GM19397 (cell line): ENCODE results near the gene RACK1.
A peak's percentile ranks its signal among the peaks of the same experiment; 100 is the strongest.

Experiments used
- ATAC-seq: cut with Tn5 transposase; IDR thresholded peaks from one replicate; pipeline ENCODE4 v1.9.1; 2021; ENCODE audit warnings: mild to moderate bottlenecking, moderate library complexity; ENCODE audit not compliant: unreplicated experiment

Gene RACK1

DNA sequence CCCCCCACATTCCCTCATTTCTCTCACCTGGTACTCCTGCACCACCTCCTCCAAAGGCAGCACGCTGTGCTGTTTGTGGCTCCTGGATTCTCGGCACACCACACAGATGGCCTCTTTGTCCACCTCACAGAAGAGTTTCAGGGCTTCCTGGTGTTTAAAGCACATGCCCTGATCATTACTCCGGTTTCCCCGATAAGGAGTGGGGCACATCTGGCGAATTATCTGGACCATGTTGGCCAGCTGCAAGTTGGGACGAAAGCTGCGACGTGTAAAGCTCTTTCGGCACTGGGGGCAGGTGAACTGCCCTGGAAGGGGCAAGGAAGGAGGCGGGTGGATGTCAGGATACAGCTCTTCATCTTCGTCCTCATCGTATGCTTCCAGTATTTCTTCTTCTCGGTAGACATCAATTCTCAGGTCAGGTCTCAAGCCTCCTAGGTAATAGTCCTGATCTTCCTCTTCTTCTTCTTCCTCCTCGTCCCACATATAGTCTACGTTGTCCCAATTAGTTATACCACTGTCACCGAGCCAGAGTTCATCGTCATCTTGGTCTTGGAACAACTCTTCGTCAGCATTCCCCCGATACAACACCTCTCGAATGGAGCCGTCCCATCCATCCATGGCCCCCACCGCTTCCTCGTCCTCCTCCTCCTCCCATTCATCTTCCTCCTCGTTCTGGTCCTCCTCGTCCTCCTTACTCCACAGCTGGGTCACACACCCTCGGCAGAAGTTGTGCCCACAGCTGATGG, 16.4 kb upstream of the RACK1 start:
- ATAC-seq = no peak

DNA sequence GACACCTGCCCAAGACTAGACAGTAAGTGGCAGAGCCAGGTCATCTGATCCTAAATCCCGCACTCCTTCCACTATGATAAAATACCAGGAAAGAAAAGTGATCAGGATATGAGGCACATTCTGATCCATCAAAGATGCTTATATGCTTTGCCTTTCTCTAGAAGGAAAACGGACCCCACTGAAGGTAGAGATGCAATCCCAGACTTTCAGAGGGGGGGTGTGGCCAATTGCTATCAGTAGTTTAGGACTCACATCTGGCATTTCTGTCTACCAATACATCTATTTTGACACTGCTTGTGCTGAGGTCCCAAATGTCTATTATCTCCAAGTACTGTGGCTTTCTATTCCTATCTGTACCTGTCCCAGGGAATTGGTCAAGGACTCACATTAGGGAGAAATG, 15.6 kb upstream of the RACK1 start:
- no peak for ATAC-seq

DNA sequence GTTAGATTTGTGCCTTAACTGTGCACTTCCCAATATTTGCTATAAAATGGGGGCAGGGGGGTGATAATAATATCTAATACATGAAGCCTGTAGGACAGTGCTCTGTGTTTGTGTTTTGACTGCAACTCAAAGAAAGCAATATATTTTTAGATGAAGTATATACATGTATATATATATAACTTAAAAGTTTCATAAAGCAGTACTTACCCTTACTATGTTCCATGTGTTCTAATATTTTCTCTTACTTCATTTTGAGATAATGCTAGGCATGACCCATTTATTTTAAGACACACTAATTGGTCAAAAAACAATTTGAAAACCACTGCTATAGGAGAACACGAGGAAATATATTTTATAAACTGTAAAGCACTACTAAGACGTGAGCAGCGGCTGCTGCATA, 14.9 kb upstream of the RACK1 start:
- no peak for ATAC-seq

DNA sequence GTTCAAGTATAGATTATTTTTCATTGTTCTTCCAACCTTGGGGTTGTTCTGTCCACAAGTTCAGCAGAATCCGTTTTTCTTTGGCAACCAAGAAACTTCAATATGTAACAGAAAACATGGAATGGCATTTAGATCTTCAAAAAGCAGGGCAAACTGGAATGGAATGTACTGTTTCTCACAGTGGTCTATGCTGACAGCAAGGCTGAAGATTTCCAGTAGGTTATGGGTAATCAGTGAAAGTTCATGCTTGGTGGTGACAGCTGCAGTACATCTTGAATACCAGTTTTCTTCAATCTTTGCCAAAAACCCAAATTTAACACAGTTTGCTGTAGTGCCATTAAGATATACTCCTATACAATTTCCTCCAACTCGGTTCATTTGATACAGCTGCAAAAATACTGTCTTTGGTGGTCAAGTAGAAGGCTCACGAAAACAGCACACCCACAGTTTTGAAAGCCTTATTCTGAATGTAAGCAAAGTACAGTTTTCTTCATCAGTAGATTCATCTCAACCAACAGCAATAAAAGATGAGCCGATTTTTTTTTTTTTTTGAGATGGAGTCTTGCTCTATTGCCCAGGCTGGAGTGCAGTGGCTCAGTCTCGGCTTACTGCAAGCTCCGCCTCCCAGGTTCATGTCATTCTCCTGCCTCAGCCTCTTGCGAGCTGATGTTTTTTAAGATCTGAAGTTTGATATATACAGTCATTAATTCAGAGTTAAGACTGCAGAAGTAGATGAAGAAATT, 12.3 kb upstream of the RACK1 start:
- no peak for ATAC-seq

DNA sequence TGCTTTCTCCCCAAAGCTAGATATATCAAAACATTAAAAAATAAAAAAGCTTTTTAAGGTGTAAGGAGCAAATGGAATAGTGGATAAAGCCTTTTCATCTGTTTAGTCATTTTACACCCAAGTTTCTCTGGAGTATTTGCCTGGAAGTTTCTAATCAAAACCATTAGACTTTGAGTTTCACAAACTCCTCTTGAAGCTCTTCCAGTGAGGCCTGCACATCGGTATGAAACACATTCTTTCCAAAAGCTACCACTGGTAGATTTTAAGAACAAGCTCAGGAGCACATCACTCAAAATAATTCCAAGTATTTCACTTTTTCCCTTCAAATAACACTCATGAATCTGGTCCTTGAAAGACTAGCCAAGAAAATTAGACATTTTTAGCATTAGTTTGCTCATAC, 11.6 kb upstream of the RACK1 start:
- no peak for ATAC-seq

DNA sequence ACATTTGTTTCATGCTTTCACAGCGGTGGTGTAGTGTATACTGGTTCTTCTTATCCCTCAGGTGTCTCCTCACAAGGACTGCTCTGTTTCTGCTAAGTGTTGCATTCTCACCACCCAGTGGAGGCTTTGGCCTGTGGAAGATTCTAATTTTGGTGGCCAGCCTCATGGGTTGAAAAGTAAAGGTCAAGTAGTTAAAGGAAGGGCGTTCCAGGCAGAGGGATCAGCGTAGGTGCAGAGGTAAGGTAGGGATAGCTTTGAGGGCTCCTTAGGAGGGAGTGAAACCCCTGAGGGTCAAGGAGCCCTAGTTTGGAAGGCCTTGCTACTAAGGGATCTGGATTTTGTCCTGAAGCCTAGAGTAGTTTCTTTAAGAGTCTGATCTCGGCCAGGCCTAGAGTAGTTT, 4.6 kb upstream of the RACK1 start:
- ATAC-seq = no peak

DNA sequence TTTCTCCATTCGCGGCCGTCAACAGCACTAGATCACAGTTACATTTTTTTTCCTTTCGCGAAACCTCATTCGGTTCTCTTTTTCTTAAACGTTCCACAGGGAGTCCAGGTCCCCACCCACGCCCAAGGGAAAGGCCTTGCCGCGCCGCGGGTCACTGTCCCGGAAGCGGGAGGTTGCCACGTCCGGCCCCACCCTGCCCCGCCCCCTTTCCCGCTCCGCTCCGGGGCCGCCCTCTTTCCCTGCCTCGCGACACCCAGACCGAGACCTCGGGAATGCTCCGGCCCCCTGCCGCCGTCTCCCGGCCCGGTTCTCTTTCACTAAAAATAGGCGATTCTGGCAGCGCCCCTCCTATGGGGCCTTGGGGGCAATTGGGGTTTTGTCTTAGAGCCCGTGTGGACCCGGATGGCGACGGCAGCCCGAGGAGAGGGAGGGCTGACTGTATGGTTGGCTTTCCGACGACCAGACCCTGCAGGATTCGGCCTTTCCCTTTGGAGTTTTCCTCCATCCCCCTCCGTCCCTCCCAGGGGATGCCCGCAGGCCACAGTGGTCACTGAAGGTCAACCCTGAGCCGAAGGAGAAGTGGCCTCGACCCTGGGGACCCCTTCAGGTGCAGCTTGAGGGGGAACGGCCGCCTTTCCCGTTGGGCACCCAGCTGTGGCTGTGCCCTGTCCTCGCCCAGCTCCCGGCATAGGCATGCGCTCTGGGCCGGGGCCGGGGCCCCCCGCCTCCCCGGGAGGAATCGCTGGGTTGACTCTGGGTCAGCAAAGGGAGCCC, 2.8 kb upstream of the RACK1 start:
- ATAC-seq = peak; percentile 37

DNA sequence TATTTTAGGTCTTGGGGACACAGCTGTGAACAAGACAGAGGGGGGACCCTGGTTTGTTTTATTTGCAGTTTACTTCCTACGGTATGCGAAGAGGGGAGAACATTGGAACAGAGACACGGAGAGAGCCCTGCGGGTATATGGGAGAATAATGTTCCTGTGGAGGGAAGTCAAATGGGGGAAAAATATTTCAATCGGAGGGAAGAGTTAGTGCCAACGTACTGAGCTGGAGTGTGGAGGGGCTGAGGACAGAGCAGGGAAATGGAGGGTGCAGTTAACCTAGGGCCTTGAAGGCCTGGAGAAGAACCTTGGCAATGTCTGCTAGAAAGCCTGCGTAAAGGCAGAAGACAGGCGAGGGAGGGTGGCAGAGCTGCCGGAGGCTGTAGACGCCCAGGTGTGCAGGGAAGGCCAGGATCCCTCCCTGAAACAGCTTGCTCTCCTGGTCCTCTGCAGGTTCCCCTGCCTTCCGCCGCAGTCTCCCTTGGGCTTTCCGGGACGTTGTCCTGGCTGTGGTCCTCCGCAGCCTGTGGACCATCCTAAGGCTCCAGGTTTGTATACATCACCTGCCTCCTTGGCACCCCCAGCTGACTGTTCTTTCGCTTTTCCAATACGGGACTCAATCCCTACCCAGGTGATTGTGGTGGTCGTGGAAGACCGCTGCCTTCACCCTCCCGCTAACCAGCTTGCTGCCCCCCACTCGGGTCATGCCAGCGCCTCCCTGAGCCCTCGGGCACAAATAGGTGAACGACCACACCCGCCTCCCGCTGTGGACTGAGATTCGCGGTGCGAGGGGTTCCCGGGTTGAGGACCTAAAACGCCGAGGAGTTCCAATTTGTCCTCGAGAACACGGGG, 1.9 kb upstream of the RACK1 start:
- ATAC-seq = peak; percentile 1

DNA sequence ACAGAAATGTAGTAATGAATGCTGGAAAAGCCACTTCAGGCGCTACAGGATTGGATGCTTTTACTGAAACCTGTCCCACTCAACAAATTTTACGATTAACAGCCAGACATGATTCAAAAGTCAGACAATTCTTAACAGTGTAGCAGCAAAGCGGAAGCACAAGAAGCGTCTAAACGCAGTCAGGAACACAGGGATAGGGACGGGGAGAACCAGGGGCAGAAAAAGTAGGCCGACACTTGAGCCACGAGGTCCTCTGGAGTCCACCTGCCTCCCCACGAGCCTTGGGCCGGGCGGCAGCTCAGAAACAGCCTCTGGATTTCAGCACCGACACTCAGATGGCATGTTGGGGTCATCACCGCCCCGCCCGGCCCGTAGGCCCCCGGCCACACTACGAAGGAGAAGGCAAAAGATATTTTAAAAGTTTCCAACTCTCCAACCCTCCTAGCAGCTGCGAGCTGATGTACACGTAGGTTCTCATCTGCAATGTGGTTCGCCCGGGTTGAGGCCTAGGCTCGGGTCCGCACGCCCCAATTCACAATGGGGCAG, 615 bp downstream of the RACK1 start:
- no peak for ATAC-seq

DNA sequence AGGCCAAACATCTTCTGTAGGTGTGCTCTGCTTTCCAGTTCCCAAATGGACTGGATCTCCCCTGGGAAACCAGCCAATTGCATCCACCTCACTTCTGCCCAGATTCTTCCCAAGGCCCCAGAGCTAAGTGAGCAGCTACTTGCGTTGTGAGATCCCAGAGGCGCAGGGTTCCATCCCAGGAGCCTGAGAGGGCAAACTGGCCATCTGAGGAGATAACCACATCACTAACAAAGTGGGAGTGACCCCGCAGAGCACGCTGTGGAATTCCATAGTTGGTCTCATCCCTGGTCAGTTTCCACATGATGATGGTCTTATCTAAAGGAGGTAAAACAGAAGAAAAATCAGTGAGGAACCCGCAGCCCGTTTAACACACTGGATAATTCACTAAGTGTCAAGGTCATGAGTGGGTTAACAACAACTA, 1.7 kb downstream of the RACK1 start:
- no peak for ATAC-seq

DNA sequence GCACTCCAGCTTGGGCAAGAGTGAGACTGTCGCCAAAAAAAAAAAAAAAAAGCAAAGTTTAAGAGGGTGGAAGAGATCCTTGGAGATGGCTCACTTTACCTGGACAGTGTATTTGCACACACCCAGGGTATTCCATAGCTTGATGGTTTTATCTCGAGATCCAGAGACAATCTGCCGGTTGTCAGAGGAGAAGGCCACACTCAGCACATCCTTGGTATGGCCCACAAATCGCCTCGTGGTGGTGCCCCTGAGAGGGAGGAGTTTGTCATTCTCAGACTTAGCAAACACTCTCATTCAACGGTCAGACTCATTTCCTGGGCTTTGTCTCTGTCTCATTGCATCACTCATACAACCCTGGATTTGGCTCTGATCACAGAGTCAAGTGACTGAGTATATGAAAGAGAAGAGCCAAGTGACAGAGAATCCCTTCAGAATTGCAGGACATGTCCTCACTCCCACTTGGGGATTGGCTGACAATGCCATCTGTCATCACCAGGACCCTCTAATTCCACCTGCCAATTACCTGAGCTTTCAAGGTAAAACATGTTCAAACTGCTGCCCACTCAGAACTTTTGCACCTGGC, 2.2 kb downstream of the RACK1 start:
- no peak for ATAC-seq

DNA sequence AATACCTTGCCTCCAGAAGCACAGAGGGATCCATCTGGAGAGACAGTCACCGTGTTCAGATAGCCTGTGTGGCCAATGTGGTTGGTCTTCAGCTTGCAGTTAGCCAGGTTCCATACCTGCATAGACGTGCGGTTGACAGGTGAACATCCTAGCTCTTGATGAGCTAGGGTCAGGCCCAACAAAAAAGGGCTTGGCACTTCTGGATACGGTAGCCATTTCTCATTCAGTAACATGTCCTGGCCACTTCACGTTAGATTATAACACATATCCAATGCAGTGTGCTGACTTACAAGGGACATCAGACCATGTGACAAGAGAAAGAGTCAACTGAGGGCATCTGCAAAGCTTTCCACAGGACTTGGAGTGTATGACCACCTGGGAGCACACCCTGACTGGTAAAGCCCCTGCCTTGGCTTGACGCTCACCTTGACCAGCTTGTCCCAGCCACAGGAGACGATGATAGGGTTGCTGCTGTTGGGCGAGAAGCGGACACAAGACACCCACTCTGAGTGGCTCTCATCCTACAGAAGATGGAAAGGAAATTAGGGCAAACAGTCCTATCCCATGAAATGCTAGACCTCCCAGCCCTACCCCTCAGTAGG, 4.5 kb downstream of the RACK1 start:
- ATAC-seq = no peak

DNA sequence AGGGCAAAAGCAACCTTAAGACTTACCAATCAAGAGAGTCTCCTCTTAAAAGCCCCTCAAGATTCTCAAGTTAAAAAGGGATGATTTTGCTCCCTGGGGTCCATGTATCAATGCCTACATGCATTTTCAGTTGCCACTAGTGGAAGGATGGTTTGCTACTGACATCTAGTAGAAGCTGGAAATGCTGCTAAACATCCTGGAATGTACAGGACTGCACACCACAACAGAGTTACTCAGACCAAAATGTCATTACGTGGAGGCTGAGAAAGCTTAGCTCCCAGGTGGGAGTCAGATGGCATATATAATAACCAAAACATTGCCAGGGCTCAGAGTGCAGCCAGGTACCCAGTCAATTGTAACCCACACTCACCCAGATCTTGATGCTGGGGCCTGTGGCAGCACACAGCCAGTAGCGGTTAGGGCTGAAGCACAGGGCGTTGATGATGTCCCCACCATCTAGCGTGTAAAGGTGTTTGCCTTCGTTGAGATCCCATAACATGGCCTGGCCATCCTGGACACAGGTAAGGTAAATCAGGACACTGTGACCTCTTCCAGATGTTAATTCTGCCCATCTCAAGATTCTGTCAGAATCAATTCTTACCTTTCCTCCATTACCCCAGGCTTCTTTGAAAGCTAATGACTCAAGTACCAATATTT, 5.8 kb downstream of the RACK1 start:
- no peak for ATAC-seq

DNA sequence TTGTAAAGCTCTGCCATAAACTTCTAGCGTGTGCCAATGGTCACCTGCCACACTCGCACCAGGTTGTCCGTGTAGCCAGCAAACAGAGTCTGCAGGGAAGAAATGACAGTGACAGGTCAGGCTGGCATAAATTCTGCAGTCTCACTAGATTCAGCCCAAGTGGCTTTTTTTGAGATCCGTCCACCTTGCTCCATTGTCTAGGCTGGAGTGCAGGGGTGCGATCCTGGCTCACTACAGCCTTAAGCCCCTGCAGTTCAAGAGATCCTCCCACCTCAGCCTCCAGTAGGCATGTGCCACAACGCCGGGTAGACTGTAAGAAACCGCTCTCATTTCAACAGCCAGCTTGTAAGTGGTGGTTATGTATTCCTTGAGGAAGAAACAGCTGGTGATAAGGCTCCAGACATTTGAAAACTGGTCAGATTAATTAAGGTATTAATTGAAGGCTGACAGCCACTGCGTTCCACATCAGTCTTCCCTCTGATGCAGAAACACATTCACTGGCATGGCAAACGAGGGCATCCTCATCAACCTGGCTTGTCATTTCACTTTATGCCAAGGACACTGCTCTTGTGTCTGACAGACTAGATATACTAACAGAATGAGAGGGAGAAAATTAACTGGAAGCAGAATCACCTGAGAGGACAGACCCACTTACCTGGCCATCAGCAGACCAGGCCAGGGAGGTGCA, 6.6 kb downstream of the RACK1 start:
- ATAC-seq = no peak

DNA sequence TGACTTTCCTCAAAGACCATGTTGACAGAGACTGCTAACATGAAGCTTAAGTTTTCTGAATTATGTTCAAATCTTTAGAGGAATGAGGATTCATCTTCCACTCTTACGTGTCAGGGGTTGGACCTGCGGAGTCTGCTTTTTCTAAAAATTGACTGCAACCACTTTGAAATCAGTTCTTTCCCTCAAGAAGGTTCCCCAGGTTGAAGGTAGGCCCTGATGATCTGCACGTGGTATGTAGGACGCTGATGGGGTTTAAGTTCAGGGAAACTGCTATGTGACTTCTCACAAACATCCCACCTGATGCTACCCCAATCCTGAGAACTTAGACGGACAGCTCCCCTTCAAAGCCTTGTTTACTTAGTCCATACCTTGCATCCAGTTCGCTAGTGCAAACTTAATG, 7.2 kb downstream of the RACK1 start:
- no peak for ATAC-seq

DNA sequence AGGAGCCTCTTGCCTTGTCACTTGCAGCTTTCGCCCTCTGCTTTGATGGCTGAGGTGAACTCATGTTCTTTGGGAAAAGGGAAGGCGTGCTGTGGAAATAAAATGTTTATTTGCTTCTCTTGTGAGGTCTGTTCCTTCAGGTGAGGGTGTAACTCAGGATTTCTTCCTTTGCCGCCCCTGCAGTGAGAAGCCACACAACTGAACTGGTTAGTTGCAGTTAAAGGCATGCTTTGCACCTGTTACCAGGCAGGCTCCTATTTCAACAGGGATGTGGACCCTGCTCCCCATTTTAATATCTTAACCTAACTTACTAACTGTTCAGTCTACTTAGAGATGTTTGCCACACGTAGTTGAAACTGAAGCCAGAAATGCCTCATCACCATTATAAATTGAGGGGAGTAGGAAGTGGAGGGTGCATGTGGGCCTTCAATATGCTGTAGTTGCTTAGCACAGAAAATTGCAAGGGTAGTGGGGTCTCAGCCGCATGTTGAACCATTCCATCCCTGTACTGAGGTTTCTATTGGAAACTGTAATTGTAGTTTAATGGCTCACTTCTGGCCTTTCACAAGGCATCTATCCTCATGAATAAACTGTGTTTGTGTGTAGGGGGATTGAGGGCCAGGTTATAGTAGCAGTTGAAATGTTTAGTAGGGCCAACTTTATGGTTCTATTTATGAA, 7.9 kb downstream of the RACK1 start:
- ATAC-seq = no peak

DNA sequence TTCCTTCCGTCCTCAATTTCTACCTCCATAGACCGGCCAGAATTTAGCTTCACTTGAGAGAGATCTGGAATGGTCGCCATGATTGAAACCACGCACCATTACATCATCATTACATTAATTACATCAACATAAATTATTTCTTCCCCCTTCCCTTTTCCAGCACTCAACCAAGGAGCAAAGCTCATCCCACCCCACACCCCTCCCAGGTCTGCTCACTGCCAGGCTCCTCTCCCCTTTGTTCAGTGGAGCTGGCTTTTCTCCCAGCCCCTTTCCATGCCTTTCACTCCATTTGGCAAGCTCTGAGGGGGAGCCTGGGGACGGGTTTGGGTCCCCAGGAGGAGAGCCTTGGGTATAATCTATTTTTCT, 8.4 kb downstream of the RACK1 start:
- no peak for ATAC-seq
